ENCODE results near the gene RGP1. TPM values are rescaled to one million over a fixed set of nuclear protein-coding genes. Genes with fewer than 3 reads are reported as not detected.

Gene RGP1
- polyA plus RNA-seq, 1 of the 3 experiments (the other 2 are of a cell fraction) = 16.1 TPM

GRCh38 chr9:35740243-35740642 lies 8.8 kb upstream of the RGP1 start:
- H3K27me3 ChIP-seq (ENCODE audit: insufficient read depth) = no peaks in the 10 kb centered on the region
- H4K20me1 ChIP-seq (ENCODE audit: insufficient read depth) = peaks cover 5% of the 10 kb centered on the region; the same call in 1 of the 2 replicates
- no peaks in the 10 kb centered on the region for H3K9me3 ChIP-seq
- H3K36me3 ChIP-seq (replicated peaks in 1 of 2; ENCODE audit: control insufficient read depth in 1 of 2, insufficient read depth in 2 of 2, low read length in 1 of 2) = peaks cover 65 to 91% of the 10 kb centered on the region in 2 experiments
- DNase-seq = no peak
- ChIA-PET POLR2A (no interaction called here), CTCF (interaction anchor here (0.8 to 6.5 kb wide), 4 partner anchors 7 to 43 kb away, joined by 3 to 88 read pairs (median 16); partner anchors contain the start of genes CREB3, GBA2, RGP1 and TLN1)
- H3K4me1 ChIP-seq (ENCODE audit: control insufficient read depth in 1 of 2, insufficient read depth in 2 of 2, low read depth in 1 of 2, low read length in 1 of 2) = peaks cover 0 to 6% of the 10 kb centered on the region in 2 experiments; a peak in 1 of 4 replicates
- no peaks in the 10 kb centered on the region for H3K9me2 ChIP-seq
- 94% methylated on average over 6 of the region's 6 CpGs for WGBS (ENCODE audit: low lambda C conversion rate)
- no peak overlapping the region for H2AFZ ChIP-seq (ENCODE audit: low read depth)
- H3K4me3 ChIP-seq (ENCODE audit: low read depth in 2 of 2, low read length in 1 of 2) = no peak overlapping the region
- H3K79me2 ChIP-seq (ENCODE audit: insufficient read depth) = peaks cover 43% of the 10 kb centered on the region
- H3F3A ChIP-seq (replicated peaks; ENCODE audit: insufficient read depth) = peaks cover 28% of the 10 kb centered on the region
- no peak overlapping the region for H3K9ac ChIP-seq
- no peak overlapping the region for H3K27ac ChIP-seq (ENCODE audit: low read depth in 2 of 2, low read length in 1 of 2)
- no peak overlapping the region for H3K4me2 ChIP-seq
- TF ChIP-seq, protein P1, sequence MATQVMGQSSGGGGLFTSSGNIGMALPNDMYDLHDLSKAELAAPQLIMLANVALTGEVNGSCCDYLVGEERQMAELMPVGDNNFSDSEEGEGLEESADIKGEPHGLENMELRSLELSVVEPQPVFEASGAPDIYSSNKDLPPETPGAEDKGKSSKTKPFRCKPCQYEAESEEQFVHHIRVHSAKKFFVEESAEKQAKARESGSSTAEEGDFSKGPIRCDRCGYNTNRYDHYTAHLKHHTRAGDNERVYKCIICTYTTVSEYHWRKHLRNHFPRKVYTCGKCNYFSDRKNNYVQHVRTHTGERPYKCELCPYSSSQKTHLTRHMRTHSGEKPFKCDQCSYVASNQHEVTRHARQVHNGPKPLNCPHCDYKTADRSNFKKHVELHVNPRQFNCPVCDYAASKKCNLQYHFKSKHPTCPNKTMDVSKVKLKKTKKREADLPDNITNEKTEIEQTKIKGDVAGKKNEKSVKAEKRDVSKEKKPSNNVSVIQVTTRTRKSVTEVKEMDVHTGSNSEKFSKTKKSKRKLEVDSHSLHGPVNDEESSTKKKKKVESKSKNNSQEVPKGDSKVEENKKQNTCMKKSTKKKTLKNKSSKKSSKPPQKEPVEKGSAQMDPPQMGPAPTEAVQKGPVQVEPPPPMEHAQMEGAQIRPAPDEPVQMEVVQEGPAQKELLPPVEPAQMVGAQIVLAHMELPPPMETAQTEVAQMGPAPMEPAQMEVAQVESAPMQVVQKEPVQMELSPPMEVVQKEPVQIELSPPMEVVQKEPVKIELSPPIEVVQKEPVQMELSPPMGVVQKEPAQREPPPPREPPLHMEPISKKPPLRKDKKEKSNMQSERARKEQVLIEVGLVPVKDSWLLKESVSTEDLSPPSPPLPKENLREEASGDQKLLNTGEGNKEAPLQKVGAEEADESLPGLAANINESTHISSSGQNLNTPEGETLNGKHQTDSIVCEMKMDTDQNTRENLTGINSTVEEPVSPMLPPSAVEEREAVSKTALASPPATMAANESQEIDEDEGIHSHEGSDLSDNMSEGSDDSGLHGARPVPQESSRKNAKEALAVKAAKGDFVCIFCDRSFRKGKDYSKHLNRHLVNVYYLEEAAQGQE (IDR thresholded peaks at IDR 0.05; ENCODE audit: low read depth, low read length) = no peak
- no peak for TF ChIP-seq RAD21 (IDR thresholded peaks at IDR 0.05; ENCODE audit: low read length)

DNA sequence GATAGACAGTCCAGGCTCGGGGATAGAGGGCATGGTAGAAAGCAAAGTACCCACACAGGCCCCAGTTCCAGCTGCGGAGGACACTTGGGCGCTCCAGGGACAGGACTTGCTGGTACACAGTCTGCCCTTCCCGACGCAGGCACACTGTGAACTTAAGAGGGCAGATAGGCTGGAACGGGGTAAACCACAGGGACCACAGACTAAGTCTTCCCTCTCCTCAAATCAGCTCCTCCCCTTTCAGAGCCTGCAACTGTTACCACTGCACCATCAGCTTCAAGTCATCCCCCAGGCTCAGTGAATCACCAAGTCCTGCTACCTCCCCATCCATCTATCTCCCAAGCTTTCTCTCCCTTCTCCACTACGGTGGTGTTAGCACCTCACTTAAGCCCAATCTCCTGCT lies 7.3 kb upstream of the RGP1 start:
- Histone ChIP-seq H3K4me3 (ENCODE audit: low read depth in 2 of 2, low read length in 1 of 2) (no peak overlapping the region), H3K4me2 (no peak overlapping the region), H3K27ac (ENCODE audit: low read depth in 2 of 2, low read length in 1 of 2) (no peak overlapping the region), H2AFZ (ENCODE audit: low read depth) (no peak overlapping the region), H3K9ac (no peak overlapping the region), H3K4me1 (ENCODE audit: control insufficient read depth in 1 of 2, insufficient read depth in 2 of 2, low read depth in 1 of 2, low read length in 1 of 2) (peaks cover 7 to 12% of the 10 kb centered on the region in 2 experiments; a peak in 2 of 4 replicates), H4K20me1 (ENCODE audit: insufficient read depth) (peaks cover 17% of the 10 kb centered on the region), H3K79me2 (ENCODE audit: insufficient read depth) (peaks cover 54% of the 10 kb centered on the region), H3F3A (replicated peaks; ENCODE audit: insufficient read depth) (peaks cover 25% of the 10 kb centered on the region), H3K27me3 (ENCODE audit: insufficient read depth) (no peaks in the 10 kb centered on the region), H3K9me3 (no peaks in the 10 kb centered on the region), H3K36me3 (replicated peaks in 1 of 2; ENCODE audit: control insufficient read depth in 1 of 2, insufficient read depth in 2 of 2, low read length in 1 of 2) (peaks cover 67 to 76% of the 10 kb centered on the region in 2 experiments), H3K9me2 (no peaks in the 10 kb centered on the region)
- DNase-seq = no peak
- ChIA-PET POLR2A (no interaction called here), CTCF (interaction anchor here (0.6 to 3.2 kb wide), 5 partner anchors 8 to 1499 kb away, joined by 3 to 17 read pairs (median 4); partner anchors contain the start of genes CCDC107, CREB3, RMRP and TLN1)
- 95% methylated on average over 7 of the region's 7 CpGs for WGBS (ENCODE audit: low lambda C conversion rate)
- TF ChIP-seq ZBTB33 (IDR thresholded peaks at IDR 0.05; ENCODE audit: borderline replicate concordance, low read depth) = no peak
- TF ChIP-seq, protein P2, sequence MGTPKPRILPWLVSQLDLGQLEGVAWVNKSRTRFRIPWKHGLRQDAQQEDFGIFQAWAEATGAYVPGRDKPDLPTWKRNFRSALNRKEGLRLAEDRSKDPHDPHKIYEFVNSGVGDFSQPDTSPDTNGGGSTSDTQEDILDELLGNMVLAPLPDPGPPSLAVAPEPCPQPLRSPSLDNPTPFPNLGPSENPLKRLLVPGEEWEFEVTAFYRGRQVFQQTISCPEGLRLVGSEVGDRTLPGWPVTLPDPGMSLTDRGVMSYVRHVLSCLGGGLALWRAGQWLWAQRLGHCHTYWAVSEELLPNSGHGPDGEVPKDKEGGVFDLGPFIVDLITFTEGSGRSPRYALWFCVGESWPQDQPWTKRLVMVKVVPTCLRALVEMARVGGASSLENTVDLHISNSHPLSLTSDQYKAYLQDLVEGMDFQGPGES (IDR thresholded peaks at IDR 0.05; ENCODE audit: low read depth, low read length) = no peak
- no peak for TF ChIP-seq POLR2AphosphoS5 (IDR thresholded peaks at IDR 0.05; ENCODE audit: low read depth, low read length)
- TF ChIP-seq ELF1 (IDR thresholded peaks at IDR 0.05) = no peak
- no peak for TF ChIP-seq GATA2 (CRISPR knock-in tag; IDR thresholded peaks at IDR 0.05)
- no peak for TF ChIP-seq FOXM1 (IDR thresholded peaks at IDR 0.05; ENCODE audit: low read depth)
- TF ChIP-seq USF2 (IDR thresholded peaks at IDR 0.05; ENCODE audit: borderline replicate concordance, low read depth, low read length) = no peak
- TF ChIP-seq, protein P3, sequence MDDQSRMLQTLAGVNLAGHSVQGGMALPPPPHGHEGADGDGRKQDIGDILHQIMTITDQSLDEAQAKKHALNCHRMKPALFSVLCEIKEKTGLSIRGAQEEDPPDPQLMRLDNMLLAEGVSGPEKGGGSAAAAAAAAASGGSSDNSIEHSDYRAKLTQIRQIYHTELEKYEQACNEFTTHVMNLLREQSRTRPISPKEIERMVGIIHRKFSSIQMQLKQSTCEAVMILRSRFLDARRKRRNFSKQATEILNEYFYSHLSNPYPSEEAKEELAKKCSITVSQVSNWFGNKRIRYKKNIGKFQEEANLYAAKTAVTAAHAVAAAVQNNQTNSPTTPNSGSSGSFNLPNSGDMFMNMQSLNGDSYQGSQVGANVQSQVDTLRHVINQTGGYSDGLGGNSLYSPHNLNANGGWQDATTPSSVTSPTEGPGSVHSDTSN (IDR thresholded peaks at IDR 0.05) = no peak
- TF ChIP-seq MEF2A (IDR thresholded peaks at IDR 0.05; ENCODE audit: borderline replicate concordance, low read depth) = no peak
- no peak for TF ChIP-seq FOXJ3 (CRISPR knock-in tag; IDR thresholded peaks at IDR 0.05)
- TF ChIP-seq EZH2phosphoT487 (IDR thresholded peaks at IDR 0.05; ENCODE audit: borderline replicate concordance, low read depth) = no peak
- TF ChIP-seq JUND (IDR thresholded peaks at IDR 0.05) = no peak
- no peak for TF ChIP-seq RFX5 (IDR thresholded peaks at IDR 0.05; ENCODE audit: low read length)
- no peak for TF ChIP-seq YY1 (IDR thresholded peaks at IDR 0.05; ENCODE audit: low read depth)
- no peak for TF ChIP-seq RXRA (IDR thresholded peaks at IDR 0.05; ENCODE audit: borderline replicate concordance, low read depth)
- TF ChIP-seq EP300 (IDR thresholded peaks at IDR 0.05; ENCODE audit: borderline replicate concordance in 1 of 2, low read depth in 1 of 2, low read length in 1 of 2) = no peak
- no peak for TF ChIP-seq RAD21 (IDR thresholded peaks at IDR 0.05; ENCODE audit: low read length)
- TF ChIP-seq FOSL2 (IDR thresholded peaks at IDR 0.05; ENCODE audit: borderline replicate concordance, low read depth) = no peak
